GM18868 (cell line): Measurements from ENCODE around the gene KCNH8.
"Not testable (repeated sequence)": the region's sequence is repeated elsewhere in the genome, so short reads cannot be mapped to it uniquely, and the experiment has no call there.

ENCODE experiments used
- ATAC-seq: cut with Tn5 transposase; IDR thresholded peaks from one replicate; pipeline ENCODE4 v1.9.1; 2021; ENCODE audit warnings: mild to moderate bottlenecking, moderate library complexity; ENCODE audit not compliant: unreplicated experiment

KCNH8 gene

DNA sequence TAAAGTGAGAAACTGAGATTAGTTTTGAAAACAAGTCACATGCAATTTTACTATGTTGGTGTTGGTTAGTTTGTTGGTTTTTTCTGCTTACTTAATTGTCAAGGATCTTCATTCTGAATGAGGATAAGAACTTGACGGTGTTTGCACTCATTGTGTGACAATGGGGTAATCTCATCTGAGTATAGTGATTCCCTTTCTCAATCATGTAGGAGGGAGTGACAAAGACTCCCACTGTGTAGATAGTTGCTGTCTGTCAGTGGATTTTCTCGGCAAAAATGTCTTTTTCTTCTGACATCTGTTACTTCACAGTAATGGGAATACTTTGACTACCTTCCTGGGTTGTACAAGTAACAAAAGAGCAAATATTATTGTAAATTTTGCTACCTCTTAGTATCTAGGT is 23.5 kb downstream of the KCNH8 start:
- ATAC-seq, result no peak

DNA sequence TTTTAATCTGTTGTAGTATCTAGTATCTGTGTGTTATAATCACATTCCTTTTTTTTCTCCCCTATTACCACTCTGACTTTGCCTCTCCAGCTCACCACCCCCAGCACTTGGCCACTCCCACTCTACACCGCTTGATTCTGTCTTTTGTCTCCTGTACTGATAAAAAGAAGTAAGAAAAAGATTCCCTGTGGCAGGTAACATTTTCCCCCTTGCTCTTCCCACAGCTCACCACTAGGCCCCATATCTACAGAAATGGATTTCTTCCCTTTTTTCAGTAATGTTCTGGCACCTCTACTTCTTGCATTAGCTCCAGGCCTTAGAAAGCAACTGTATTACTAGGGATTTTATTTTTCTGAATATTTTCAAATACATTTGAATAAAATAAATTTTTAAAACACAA is 25.6 kb downstream of the KCNH8 start:
- no peak for ATAC-seq

DNA sequence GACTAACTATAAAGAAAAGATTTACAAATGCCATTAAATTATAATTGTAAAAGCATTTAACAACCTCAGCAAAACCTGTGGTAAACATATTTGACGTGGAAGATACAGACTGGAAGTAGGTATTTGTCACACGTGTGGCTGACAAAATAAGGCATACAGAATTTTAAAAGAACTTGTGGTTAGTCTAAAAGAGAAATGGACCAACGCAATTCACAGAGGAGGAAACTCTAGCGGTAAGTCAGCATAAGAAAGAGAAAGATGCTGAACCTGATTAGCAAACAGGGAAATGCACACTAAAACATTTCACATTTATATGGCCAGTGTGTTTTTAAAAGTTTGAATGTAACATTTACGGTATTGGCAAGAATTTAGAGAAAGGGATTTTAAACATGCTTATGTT is 35.3 kb downstream of the KCNH8 start:
- ATAC-seq, result no peak

DNA sequence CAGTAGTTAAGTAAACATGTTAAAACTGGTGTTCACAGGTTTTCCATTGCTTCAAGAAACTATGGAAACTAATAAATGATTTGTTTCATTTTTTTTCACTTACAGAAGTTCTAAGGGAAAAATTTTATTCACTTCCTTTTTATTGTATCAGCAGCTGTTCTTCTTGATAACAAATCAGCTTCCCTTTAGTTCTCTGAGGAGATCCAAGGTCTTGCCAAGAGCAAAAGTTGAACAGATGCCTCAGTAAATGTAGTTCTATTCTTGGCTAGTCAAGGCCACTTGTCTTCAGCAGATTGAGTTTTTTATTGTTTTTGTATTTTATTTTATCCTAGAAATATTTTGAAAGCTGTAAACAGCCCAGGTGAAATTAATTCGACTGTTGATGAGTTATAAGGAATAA is 41.8 kb downstream of the KCNH8 start:
- no peak for ATAC-seq

DNA sequence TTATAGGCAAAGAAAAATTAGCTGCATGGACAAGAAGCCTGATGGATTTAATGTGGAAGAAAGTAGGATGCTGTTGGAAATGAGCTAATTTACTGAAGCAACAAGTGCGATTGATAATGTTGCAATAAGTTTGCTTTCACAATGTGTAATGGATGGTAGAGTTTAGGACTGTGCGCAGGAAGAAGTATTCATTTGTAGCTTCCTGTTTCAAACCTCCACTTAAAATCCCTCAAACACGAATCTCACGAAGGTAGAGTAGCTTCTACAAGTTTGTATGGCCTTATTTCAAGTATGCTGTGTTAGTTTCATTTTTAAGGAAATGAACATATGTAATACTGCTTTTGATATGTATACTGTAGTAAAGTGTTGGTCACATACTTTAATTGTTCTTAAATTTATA is 42.3 kb downstream of the KCNH8 start:
- peak; percentile 92 for ATAC-seq

DNA sequence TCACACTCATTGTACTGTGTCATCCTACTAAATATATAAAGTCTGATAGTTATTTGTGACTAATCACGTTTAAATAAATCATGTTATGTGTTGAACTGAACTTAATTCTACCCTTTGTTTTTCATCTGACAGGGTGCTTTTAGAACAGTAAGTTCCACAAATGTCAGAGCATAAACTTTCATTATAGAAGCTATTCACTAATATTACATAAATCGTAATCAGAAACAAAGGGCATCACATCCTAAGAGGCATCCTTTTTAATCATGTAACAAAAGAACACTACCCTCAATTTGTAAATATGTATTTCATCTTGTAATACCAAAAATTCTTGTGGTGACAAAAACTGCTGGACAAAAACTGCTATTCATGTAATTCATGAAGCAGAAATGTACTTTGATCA is 50.8 kb downstream of the KCNH8 start:
- ATAC-seq, result no peak

DNA sequence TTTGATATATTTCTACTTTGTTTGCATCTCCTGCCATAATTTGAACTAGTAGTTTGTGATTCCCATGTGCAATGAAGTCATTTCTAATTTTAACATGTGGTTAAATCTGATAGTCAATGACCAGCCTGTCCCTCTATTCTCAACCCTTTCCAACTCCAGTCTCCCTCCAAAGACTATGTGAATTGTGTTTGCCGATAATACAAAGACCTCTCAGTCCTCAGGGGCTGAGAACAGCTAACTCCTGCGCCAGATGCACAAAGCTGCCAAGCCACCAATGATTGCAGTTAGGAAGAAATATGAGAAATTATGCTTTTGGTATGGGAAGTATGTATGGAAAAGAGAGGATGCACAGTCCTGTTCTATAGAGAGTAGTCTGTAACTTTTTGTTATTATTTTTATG is 54.0 kb downstream of the KCNH8 start:
- ATAC-seq, result no peak

DNA sequence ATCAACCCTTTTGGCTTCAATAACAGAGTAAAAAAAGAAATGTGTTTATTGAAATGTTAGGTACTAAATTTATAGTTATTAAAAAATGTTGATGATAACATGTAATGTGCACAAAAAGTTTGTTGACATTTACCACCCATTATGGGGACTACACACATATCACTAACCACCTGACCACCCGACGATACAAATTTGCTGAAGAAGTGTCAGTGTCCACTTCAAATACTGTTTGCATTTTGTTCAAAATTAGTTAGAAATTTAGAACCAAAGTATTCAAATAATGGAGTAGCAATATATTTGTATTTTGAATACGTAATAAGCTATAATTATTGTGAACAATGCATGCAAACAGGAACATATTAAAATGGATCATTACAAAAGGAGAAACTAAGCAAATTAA is 54.4 kb downstream of the KCNH8 start:
- no peak for ATAC-seq

DNA sequence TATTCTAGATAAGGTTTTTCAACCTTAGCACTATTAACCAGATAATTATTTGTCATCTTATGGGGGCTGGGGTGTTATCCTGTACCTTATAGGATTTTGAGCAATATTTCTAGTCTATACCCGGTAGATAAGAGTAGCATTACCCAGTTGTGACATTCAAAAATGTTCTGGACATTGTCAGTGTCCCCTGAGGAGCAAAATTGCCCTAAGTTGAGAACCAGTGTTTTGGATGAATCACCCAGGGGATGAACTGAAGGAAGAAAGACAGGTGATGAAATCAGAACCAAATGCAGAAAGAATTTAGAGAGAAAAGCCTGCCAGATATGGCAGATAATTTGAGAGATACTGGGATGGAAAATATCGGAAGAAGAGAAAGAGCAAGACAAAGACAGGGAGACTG is 58.2 kb downstream of the KCNH8 start:
- ATAC-seq, result no peak

DNA sequence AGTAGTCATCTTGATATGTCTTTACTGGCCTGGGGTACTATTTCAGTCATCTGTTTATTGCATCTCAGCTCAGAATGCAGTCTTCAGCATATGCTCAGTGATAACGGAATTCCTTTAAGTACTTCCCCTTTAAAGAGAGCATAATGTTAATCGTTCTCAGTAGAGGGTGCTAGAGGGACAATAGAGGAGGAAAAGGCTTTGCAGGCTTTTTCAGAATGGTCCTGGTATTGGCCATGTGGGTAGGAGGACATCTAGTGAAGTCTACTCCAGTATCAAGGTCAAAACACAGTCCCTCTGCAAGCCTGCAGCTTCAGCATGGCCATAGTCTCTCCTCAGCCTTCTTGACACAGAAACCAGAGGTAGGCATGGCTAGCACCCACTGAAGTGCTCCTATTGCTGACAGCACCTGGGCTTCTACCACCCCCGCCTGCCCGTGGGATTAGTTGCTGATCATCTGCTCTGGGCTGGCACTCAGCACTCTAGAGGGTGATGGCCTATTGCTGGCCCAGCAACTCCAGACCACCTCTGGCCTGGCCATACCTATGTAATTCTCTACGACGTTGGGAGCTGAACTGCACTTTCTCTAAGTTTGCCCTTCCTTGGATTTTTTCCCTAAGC is 65.4 kb downstream of the KCNH8 start:
- ATAC-seq, result peak; percentile 83

DNA sequence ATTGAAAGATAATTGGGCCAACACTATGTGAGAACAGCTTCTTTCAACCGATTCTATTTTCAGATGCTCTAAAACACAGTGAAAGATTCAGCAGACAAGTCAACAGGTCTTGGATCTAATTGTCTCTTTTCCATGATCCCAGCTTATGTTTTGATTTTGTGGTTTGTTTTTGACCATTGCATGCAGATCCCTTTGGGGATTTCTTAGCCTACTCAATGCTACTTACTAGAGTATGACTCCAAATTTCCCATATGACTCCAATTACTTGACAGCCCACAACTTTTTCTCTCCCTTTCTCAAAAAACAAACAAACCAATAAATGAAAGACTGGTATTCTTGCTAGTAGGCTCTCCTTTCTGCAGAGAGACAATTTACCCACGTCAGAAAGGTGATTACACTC is 67.1 kb downstream of the KCNH8 start:
- ATAC-seq, result no peak

DNA sequence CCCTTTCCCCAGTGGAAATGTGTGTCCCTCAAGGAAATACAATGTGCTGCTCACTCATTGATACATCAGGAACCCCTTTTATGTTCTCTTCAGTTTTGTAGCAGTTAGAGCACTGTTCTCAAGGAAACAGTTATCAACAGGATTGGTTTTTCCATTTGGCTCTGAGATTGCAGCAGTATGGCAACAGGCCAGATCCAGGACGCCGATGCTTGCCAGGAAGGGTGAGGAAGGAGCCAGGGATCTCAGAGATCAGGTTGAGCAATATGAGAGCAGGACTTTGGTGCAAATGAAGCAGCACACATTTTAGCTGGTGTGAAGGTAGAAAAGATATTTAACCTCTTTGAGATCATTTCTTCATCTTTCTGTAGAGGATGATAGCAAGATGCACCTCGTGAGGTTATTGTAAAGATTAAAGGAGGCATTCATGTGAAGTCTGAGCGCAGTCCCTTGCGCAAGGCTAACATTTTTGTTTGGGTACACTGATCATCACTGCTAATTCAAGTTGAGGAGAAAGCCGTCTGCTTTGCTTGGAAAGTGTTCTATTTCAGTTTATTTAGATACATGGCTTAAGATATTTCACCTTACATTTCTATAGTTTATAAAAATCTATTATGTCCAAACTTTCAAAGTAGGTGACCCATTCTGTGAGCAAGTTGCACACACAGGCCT is 68.5 kb downstream of the KCNH8 start:
- ATAC-seq, result no peak

DNA sequence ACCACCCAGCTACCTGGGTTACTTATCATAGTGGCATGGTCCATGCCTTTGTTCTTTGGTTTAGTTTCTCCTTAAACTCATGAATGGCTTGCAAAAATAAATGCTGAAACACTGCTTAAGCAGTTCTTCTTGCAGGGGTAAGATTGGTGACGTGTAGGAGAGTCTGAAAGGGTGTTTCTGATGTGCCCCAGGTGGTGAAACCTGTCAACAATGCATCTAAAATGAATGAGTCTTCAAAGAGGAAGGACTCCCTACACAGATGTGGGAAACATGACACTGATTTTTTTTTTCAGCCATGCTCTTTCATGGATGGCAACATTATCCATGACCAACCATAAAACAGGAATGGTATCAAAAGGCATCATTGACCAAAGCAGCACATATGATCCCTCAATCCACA is 72.0 kb downstream of the KCNH8 start:
- no peak for ATAC-seq

DNA sequence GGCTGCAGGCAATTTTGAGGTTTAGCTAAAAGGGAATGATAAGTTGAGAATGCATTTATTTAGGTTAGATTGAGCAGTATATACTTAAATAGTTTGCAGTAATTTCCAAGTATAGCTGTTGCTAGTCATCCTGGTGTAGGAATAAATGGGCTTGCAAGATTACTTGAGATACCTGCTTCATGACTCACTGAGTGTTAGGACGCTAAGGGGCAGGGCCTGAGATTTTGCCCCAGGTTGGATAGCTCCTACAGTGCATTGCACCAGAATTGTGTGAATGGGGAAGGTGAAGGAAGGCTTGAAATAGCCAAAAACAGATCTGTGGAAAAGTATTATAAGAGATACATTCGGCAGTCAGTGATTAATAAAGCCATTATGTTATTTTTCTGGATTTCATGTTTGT is 72.8 kb downstream of the KCNH8 start:
- ATAC-seq, result no peak

DNA sequence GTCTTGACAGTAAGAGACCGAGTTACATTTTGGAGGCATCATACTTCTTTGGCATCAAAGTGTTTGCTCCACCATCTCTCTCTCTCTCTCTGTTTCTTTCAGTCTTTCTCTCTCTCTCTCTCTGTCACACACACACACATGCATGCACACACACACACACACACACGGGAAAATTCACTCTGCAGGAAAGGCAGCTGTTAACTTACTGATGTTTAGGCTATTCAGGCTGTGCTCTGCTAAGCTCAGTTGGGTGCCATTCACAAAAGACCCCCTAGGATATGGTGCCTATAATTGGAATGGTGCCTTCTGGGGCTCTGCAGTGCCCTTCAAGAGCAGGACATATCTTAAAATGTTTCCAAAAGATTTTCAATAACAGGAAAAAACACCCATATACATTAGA is 78.2 kb downstream of the KCNH8 start:
- ATAC-seq, result no peak

DNA sequence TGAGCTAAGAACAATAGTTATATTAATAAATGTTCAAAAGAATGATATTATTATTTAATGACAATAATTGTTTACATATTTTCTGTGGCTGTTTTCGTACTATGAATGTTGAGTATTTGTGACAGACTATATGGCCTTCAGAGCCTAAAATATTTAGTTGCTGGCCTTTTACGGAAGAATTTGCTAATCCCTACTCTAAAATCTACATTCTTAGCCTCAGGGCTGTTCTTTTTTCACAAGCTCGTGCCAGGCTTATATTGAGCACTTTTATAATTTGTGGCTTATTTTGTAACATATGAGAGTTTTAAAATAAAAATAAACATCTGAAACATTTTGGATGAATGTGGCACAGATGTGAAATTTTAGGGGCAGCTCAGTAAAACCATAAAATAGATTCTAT is 79.9 kb downstream of the KCNH8 start:
- no peak for ATAC-seq

DNA sequence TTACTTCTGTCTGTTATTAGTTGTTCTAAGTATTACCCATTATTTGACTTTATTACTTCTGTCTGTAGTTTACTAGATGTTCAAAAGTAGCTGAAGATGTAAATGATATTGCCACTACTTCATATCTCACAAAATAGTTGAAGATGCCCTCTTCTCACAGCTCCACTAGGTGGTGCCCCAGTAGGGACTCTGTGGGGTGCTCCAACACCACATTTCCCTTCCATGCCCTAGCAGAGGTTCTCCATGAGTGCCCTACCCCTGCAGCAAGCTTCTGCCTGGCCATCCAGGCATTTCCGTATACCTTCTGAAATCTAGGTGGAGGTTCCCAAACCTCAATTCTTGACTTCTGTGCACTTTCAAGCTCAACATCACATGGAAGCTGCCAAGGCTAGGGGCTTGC is 80.8 kb downstream of the KCNH8 start:
- no peak for ATAC-seq

DNA sequence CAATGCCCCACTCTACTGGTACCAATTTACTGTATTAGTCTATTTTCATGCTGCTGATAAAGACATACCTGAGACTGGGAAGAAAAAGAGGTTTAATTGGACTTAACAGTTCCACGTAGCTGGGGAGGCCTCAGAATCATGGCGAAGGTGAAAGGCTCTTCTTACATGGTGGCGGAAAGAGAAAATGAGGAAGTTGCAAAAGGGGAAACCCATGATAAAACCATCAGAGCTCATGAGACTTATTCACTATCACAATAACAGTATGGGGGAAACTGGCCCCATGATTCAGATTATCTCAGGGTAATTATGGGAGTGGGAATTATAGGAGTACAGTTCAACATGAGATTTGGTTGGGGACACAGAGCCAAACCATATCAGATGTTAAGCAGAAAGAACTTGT is 81.6 kb downstream of the KCNH8 start:
- peak; percentile 90 for ATAC-seq

DNA sequence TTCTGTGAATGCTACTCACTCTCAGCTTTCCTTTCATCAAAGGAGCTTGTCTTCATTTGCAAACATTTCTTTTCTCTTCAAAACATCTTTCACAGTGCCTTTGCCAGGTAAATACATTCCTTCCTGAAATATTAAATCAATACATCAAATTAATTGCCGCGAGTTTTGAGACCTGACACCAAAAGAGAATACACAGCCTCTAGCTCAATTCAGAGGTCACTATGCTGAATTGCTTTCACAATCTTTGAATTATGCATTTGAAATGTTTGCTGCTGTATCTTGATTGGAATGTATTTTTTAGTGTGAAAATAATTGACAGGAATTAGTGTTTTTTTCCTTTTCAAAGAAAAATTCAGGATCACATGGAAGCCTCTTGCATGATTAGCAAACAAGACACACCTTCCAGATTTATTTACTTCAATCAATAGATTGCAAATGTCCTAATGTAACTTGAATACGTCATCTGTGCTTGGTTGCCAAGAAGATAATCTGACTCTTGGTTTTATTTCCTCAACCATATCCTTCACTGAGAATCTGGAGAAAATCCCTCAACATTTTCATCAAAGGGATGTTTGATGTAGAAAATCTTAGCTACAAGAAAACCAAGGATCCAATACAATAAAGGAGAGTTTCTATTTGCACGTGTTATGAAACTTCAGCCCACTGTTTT is 83.6 kb downstream of the KCNH8 start:
- no peak for ATAC-seq

DNA sequence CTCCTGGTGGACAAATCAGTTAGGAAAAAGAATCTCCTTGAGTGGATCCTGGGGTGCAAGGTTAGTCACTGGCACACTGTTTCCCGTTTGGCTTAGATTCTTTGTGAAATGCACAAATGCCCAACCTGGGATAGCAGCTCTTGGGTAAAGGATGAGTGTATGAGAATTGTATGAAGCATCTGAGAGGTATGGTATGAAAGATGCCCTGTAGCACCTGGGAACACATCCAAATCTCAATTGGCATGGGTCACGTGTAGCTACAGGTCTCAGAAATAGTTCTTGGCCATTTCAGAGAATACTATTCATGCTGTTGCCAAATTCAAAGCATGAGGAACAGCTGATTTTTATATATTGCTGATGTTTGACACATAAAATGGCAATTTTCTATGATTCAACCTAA is 84.3 kb downstream of the KCNH8 start:
- ATAC-seq, result no peak

DNA sequence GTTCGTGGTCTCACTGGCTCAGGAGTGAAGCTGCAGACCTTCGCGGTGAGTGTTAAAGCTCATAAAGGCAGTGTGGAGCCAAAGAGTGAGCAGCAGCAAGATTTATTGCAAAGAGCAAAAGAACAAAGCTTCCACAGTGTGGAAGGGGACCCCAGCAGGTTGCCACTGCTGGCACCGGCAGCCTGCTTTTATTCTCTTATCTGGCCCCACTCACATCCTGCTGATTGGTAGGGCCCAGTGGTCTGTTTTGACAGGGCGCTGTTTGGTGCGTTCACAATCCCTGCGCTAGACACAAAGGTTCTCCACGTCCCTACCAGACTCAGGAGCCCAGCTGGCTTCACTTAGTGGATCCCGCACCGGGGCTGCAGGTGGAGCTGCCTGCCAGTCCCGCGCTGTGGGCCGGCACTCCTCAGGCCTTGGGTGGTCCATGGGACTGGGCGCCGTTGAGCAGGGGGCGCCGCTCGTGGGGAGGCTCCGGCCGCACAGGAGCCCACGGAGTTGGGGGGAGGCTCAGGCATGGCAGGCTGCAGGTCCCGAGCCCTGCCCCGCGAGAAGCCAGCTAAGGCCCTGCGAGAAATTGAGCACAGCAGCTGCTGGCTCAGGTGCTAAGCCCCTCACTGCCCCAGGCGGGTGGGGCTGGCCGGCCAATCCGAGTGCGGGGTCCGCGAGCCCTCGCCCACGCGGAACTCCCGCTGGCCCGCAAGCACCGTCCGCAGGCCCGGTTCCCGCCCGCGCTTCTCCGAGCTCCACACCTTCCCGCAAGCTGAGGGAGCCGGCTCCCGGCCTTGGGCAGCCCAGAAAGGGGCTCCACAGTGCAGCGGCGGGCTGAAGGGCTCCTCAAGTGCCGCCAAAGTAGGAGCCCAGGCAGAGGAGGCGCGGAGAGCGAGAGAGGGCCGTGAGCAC is 85.8 kb downstream of the KCNH8 start:
- not testable (repeated sequence) for ATAC-seq

DNA sequence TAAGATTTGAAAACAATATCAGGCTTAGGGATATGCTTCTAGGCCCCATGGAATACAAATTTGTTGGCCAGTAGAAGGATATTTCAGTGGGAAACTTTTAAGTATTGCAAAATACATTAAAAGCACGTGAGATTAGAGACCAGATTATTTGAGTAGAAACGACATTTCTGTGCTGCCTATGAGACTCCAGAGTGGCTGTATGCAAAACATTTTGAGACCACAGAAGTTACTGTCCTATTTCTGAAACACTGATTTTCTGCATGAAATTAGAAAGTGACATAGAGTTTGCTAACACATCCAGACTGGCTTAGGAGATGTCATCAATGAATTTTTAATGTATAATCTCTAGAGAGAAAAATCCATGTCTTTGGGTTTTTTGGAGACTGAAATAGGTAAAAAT is 99.8 kb downstream of the KCNH8 start:
- ATAC-seq, result peak; percentile 73
